ENCODE measurements around the gene LILRB2. TPM values are rescaled to one million over a fixed set of nuclear protein-coding genes. Genes with fewer than 3 reads are reported as not detected.
"Not testable (repeated sequence)": the region's sequence is repeated elsewhere in the genome, so short reads cannot be mapped to it uniquely, and the experiment has no call there.

The LILRB2 gene
- polyA plus RNA-seq, 4 donors, result 0.88 to 1.8 (median 1.5) TPM

- DNase-seq (ENCODE audit: low read depth in 4 of 4, low spot score in 2 of 4), result no peak
Measured at GRCh38 chr19:54245936-54246335, 35.0 kb downstream of the LILRB2 start.

- not testable (repeated sequence) for DNase-seq (ENCODE audit: low read depth in 4 of 4, low spot score in 2 of 4)
Measured at GRCh38 chr19:54243809-54244208, 37.1 kb downstream of the LILRB2 start.

GRCh38 chr19:54242646-54243045, 38.3 kb downstream of the LILRB2 start, which contains the start of gene LILRA6:
Gene LILRA6 (minus strand): TSS chr19:54242790.
- not testable (repeated sequence) for DNase-seq (ENCODE audit: low read depth in 4 of 4, low spot score in 2 of 4)

GRCh38 chr19:54242234-54242633, 38.7 kb downstream of the LILRB2 start:
- not testable (repeated sequence) for DNase-seq (ENCODE audit: low read depth in 4 of 4, low spot score in 2 of 4)

DNA sequence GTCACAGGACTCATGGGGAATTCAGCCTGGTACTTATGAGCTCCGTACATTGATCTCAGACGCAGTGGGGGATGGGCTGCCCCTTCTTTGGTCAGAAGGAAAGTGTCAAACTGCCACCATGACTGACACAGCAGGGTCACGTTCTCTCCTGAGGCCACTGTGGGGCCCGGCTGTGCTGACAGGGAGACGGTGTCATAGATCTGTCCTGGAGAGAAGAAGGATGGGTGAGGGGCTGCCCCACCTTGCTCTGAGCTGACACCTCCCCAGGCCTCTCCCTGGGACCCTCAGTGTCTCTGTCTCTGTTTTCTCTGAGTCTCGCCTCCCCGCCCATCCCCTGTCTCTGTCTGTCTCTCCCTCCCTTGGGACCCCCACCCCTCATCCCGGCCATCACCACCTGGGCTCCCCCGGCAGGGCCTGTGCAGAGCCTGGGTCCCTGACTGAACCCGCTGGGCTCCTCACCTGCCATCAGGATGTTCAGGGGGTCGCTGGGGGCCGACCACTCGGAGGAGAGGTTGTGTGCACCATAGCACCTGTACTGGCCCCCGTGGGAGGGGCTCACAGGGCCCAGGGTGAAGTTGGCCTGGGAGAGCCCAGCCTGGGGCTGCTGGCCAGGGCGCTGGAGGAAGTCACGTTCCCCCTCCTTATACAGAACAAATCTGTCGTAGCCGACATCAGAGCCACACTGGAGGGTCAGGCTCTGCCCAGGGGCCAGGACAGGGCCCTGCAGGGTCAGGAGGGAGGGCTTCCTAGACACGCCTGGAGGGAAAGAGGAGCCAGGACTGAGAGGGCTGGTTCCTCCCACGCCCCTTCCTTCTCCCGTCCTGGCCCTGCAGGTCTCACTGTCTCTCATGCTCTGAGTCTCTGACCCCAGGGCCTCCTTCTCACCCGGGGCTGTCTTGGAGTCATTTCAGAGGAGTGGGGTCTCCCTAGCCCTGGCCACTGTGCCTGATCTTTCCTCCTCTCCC, 40.3 kb downstream of the LILRB2 start:
- not testable (repeated sequence) for DNase-seq (ENCODE audit: low read depth in 4 of 4, low spot score in 2 of 4)

GRCh38 chr19:54239491-54240371, 41.2 kb downstream of the LILRB2 start:
- DNase-seq (ENCODE audit: low read depth in 4 of 4, low spot score in 2 of 4), result not testable (repeated sequence)

GRCh38 chr19:54233941-54234340, 47.0 kb downstream of the LILRB2 start:
- DNase-seq (ENCODE audit: low read depth in 4 of 4, low spot score in 2 of 4), result no peak

DNA sequence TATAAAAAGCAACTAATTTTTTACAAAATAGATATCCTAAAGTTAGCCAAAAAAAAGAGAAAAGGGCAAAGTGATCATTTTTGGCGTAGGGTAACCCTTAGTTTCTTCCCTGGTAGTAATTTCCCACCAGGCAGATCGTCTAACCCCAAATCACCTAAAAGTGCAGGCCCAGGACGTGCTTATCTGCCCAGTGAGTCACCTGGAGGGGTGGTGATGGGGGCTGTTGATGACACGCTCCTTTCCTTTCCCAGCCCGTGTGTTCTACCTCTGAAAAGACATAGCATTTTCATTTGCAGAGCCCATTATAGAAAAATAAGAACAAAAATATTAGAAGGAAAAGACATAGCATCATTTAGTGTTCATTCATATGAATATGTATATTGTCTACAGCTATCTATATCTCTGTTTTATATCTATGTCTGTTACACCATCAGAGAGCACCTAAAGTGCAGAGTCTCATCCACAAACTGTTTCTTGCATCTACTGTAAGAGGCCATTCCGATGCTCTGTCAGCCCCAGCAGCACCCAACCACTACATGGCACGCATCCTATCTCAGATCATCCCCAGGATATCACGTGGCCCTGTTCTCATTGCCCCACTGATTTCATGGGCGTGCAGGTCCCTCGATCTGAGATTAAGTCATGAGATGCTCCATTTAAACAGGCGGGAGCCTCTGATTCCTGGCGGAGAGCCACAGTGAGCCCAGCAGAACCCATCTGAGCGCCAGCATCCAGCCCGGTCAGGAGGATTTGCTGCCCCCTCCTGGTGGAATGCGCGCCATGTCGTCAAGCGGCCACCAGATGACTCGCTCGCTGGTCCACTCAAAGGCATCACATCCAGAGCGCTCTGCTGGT, 49.6 kb downstream of the LILRB2 start:
- DNase-seq (ENCODE audit: low read depth in 4 of 4, low spot score in 2 of 4), result peak in 3 of 4 donors; percentile 51 to 73 (median 58)

DNA sequence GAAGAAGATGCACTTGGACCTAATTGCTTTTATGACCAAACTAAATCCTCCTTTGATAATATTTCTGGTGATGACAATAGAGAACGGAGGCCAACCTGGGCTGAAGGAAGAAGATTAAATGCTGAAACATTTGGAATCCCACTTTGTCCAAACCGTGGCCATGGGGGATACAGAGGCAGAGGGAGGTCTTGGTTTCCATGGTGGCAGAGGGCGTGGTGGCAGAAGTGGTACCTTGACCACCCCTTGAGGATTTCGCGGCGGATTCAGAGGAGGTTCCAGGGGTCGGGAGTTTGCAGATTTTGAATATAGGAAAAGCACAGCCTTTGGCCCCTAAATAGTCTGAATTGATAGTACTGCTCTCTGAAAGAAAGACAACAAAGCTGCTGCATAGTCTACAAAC, 50.9 kb downstream of the LILRB2 start:
- no peak for DNase-seq (ENCODE audit: low read depth in 4 of 4, low spot score in 2 of 4)

DNA sequence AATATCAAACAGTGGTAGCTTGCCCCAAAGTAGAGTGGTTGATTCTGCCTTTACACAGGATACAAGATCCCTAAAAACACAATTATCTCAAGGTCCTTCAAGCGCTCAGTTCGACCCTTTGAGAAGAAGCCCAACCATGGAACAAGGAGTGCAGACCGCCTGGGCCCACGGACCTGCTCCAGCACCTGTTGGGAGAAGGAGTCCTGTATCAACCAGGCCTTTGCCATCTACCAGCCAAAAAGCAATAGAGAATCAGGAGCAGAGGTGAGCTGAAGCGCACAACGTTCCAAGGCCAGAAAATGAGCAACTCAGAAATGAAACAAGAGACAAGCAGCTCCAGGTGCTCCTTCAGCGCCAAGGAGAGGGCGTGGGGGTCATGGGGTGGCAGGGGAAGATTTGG, 51.8 kb downstream of the LILRB2 start:
- DNase-seq (ENCODE audit: low read depth in 4 of 4, low spot score in 2 of 4), result no peak

GRCh38 chr19:54224619-54225018, 56.3 kb downstream of the LILRB2 start:
- not testable (repeated sequence) for DNase-seq (ENCODE audit: low read depth in 4 of 4, low spot score in 2 of 4)

DNA sequence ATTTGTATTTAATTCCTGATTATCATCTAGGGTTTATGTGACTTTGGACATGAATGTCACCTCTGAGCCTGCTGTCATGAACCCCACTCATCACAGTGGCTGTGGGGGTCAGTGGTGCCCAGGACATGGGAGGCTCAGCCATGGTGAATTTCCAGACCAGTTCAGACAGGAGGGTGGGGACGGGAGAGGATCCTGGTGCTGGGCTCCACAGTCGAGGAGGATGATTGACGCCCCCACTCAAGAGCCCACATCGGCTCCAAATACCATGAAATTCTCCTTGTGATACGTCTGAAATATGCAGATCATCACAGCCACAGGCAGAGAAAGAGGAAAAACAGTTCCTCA, 57.0 kb downstream of the LILRB2 start:
- not testable (repeated sequence) for DNase-seq (ENCODE audit: low read depth in 4 of 4, low spot score in 2 of 4)

Other genes starting within 250 kb of the LILRB2 start
- gene VSTM1, start 217.2 kb downstream of the LILRB2 start, polyA plus RNA-seq (ENCODE audit: insufficient read length in 4 of 4), result under 1 TPM in 3 of 4 donors, not detected in 1; 0.22 to 0.34 (median 0.27) TPM
- under 1 TPM in 2 of 4 donors, not detected in 2; 0.22 to 0.33 TPM for gene TARM1, start 199.7 kb downstream of the LILRB2 start, polyA plus RNA-seq (ENCODE audit: insufficient read length in 4 of 4)
- gene OSCAR, start 180.3 kb downstream of the LILRB2 start, polyA plus RNA-seq (ENCODE audit: insufficient read length in 4 of 4), result under 1 TPM; 0.30 to 0.47 (median 0.36) TPM
- gene NDUFA3, start 178.3 kb downstream of the LILRB2 start, polyA plus RNA-seq (ENCODE audit: insufficient read length in 4 of 4), result 100 to 1,000 TPM in 3 of 4 donors, 10 to 100 TPM in 1; 87.1 to 188 (median 133) TPM
- gene TFPT, start 165.5 kb downstream of the LILRB2 start, polyA plus RNA-seq (ENCODE audit: insufficient read length in 4 of 4), result 10 to 100 TPM; 13.1 to 23.6 (median 20.1) TPM
- gene PRPF31, start 165.4 kb downstream of the LILRB2 start, polyA plus RNA-seq (ENCODE audit: insufficient read length in 4 of 4), result 10 to 100 TPM; 69.5 to 75.8 (median 71.8) TPM
- 10 to 100 TPM; 66.6 to 74.0 (median 69.4) TPM for gene CNOT3, start 143.3 kb downstream of the LILRB2 start, polyA plus RNA-seq (ENCODE audit: insufficient read length in 4 of 4)
- gene LENG1, start 121.4 kb downstream of the LILRB2 start, polyA plus RNA-seq (ENCODE audit: insufficient read length in 4 of 4), result 10 to 100 TPM in 1 of 4 donors, 1 to 10 TPM in 3; 7.8 to 11.1 (median 9.7) TPM
- 10 to 100 TPM; 27.1 to 48.0 (median 36.6) TPM for gene TMC4, start 108.0 kb downstream of the LILRB2 start, polyA plus RNA-seq (ENCODE audit: insufficient read length in 4 of 4)
- gene MBOAT7, start 91.5 kb downstream of the LILRB2 start, polyA plus RNA-seq (ENCODE audit: insufficient read length in 4 of 4), result 10 to 100 TPM; 48.8 to 93.3 (median 80.8) TPM
- gene TSEN34, start 89.8 kb downstream of the LILRB2 start, polyA plus RNA-seq (ENCODE audit: insufficient read length in 4 of 4), result 10 to 100 TPM; 47.0 to 72.4 (median 58.4) TPM
- 1,000 to 10,000 TPM; 1,470 to 2,055 (median 1,604) TPM for gene RPS9, start 80.3 kb downstream of the LILRB2 start, polyA plus RNA-seq (ENCODE audit: insufficient read length in 4 of 4)
- 1 to 10 TPM in 3 of 4 donors, under 1 TPM in 1; 0.47 to 2.2 (median 1.3) TPM for gene LILRB3, start 58.1 kb downstream of the LILRB2 start, polyA plus RNA-seq (ENCODE audit: insufficient read length in 4 of 4)
- gene LILRA6, start 38.3 kb downstream of the LILRB2 start, polyA plus RNA-seq (ENCODE audit: insufficient read length in 4 of 4), result under 1 TPM; 0.38 to 0.92 (median 0.65) TPM
- 1 to 10 TPM; 2.1 to 2.8 (median 2.3) TPM for gene LILRB5, start 23.8 kb downstream of the LILRB2 start, polyA plus RNA-seq (ENCODE audit: insufficient read length in 4 of 4)
- 1 to 10 TPM in 1 of 4 donors, under 1 TPM in 3; 0.24 to 1.2 (median 0.49) TPM for gene LILRA5, start 32.1 kb upstream of the LILRB2 start, polyA plus RNA-seq (ENCODE audit: insufficient read length in 4 of 4)
- under 1 TPM in 2 of 4 donors, not detected in 2; 0.16 to 0.17 TPM for gene LILRA4, start 58.1 kb upstream of the LILRB2 start, polyA plus RNA-seq (ENCODE audit: insufficient read length in 4 of 4)
- gene LAIR1, start 83.8 kb upstream of the LILRB2 start, polyA plus RNA-seq (ENCODE audit: insufficient read length in 4 of 4), result 1 to 10 TPM; 3.4 to 5.6 (median 4.0) TPM
- 10 to 100 TPM in 3 of 4 donors, 1 to 10 TPM in 1; 5.6 to 14.1 (median 10.6) TPM for gene TTYH1, start 134.4 kb upstream of the LILRB2 start, polyA plus RNA-seq (ENCODE audit: insufficient read length in 4 of 4)
- 100 to 1,000 TPM in 2 of 4 donors, 10 to 100 TPM in 2; 74.5 to 284 (median 154) TPM for gene LENG8, start 168.1 kb upstream of the LILRB2 start, polyA plus RNA-seq (ENCODE audit: insufficient read length in 4 of 4)
- 1 to 10 TPM; 1.8 to 3.4 (median 2.5) TPM for gene LENG9, start 182.7 kb upstream of the LILRB2 start, polyA plus RNA-seq (ENCODE audit: insufficient read length in 4 of 4)
- 10 to 100 TPM; 26.9 to 79.1 (median 37.6) TPM for gene CDC42EP5, start 192.2 kb upstream of the LILRB2 start, polyA plus RNA-seq (ENCODE audit: insufficient read length in 4 of 4)
- gene LAIR2, start 221.7 kb upstream of the LILRB2 start, polyA plus RNA-seq (ENCODE audit: insufficient read length in 4 of 4), result not detected

Data from left renal cortex interstitium (tissue), 4 donors.